Astrocyte (in vitro differentiated cells and primary cell): ENCODE results near the gene TOR1AIP2.

Experiments used
- CTCF ChIP-seq: IDR thresholded peaks from 2 replicates; pipeline ENCODE4 v1.5.1; 2011; ENCODE audit warnings: low read depth, mild to moderate bottlenecking, inconsistent platforms, low read length, moderate library complexity; ENCODE audit not compliant: insufficient read depth
- EZH2 ChIP-seq: IDR thresholded peaks from 2 replicates; pipeline ENCODE4 v1.6.1; 2012; ENCODE audit warnings: mild to moderate bottlenecking, low read length, inconsistent platforms; ENCODE audit not compliant: insufficient read depth

- no peak for TF ChIP-seq CTCF
- TF ChIP-seq EZH2 = no peak
Observed at GRCh38 chr1:179813626-179814545, 63.7 kb downstream of the TOR1AIP2 start.
